EH (cell line): ENCODE data around the gene ANKEF1.
"Not testable (repeated sequence)": the region's sequence is repeated elsewhere in the genome, so short reads cannot be mapped to it uniquely, and the experiment has no call there.

Source experiments
- DNase-seq: peaks from one replicate; pipeline ENCODE4 v3.0.0-alpha.2; 2015; ENCODE audit warnings: low read depth

The ANKEF1 gene

DNA sequence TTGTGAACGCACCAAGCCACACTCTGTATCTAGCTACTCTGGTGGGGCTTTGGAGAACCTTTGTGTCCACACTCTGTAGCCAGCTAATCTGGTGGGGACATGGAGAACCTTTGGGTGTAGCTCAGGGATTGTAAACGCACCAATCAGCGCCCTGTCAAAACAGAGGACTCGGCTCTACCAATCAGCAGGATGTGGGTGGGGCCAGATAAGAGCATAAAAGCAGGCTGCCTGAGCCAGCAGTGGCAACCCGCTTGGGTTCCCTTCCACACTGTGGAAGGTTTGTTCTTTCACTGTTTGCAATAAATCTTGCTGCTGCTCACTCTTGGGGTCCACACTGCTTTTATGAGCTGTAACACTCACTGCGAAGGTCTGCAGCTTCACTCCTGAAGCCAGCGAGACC is 2.5 kb upstream of the ANKEF1 start:
- not testable (repeated sequence) for DNase-seq

- DNase-seq, result no peak
These were observed 709 bp upstream of the ANKEF1 start for GRCh38 chr20:10033905-10034650.

DNA sequence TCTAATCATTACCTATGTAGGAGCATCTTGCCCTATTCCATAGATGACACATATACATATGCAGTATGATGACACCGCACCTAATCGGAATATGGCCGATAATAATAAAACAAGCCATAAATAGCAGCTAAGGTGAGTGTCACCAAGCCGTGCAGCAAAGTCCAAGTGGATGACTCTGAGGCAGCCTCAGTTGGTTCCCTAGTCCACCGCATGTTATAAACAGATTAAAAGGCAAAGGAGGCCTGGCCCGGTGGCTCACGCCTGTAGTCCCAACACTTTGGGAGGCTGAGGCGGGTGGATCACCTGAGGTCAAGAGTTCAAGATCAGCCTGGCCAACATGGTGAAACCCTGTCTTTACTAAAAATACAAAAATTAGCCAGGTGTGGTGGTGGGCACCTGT is 1.5 kb downstream of the ANKEF1 start:
- DNase-seq, result not testable (repeated sequence)

GRCh38 chr20:10040070-10040975 is 5.5 kb downstream of the ANKEF1 start:
- peak; percentile 80 for DNase-seq

- DNase-seq, result no peak
These were observed 7.3 kb downstream of the ANKEF1 start for GRCh38 chr20:10042086-10042485.

DNA sequence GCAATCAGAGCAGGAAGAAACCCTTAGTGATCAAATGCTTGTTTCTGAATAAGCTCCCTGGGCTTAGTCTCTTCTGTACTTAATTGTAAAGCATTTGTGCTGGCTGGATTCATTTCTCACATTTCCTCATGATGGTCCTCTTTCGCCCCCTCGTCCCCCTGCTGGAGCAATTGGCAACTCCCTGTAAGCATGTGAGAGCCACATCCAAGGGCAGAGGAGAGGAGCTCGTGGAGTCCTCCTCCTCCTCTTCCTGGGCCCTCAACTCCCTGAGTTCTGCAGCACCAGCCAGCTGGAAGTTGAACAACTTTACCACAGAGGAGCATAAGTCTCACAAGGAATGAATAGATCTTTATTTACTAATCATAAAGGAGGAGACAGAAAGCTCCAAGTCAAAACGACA is 12.6 kb downstream of the ANKEF1 start:
- no peak for DNase-seq

- no peak for DNase-seq
These were observed 16.4 kb downstream of the ANKEF1 start for GRCh38 chr20:10051185-10051584.

GRCh38 chr20:10059006-10059405 is 24.2 kb downstream of the ANKEF1 start:
- no peak for DNase-seq

DNA sequence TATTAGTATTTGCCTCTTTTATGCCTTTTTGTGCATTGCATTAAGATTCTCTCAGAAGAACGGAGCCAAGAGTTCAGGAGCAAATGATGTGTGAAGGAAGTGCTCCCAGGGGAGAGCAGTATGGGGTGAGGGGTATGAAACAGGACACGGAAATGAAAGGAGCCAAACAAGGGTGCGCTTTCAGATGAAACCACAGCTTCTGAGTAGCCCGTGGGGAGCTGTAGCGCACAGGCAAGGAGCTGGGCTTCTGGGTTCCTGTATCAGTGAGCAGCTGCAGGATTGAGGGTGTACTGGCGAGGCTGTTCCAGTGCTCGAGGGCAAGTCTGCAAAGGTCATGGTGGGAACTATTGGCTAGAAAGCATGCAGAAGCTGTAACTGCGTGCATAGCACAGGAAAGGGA is 25.4 kb downstream of the ANKEF1 start:
- no peak for DNase-seq

GRCh38 chr20:10061641-10062040 is 26.9 kb downstream of the ANKEF1 start:
- DNase-seq, result no peak

- no peak for DNase-seq
These were observed 28.7 kb downstream of the ANKEF1 start for GRCh38 chr20:10063482-10063881.

GRCh38 chr20:10064611-10065010 is 29.8 kb downstream of the ANKEF1 start:
- no peak for DNase-seq

DNA sequence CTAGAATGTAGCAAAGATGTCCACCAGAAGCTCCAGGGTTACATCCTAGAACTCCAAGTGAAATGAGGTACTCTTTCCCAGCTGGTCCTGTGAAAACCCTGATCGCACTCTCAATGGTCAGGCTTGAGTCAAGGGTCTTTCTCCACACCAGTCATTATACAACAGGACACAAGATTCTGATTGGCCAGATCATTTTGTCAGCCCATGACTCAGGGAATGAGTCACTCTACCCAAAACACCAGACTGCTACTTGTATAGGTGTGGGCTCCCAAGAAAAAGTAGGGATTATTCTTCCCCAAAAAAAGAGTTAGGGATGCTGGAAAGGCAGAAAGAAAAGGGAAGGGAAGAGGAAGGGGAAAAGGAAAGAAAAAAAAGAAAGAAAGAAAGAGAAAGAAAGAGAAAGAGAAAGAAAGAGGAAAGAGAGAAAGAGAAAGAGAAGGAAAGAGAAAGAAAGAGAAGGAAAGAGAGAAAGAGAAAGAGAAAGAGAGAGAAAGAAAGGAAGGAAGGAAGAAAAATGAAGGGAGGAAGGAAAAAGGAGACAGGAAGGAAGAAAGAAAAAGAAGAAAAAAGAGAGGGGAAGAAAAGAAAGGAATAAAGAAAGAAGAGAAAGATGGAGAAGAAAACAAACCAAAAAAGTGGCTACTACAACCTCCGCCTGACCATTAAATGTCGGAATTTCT is 30.5 kb downstream of the ANKEF1 start:
- DNase-seq, result no peak

DNA sequence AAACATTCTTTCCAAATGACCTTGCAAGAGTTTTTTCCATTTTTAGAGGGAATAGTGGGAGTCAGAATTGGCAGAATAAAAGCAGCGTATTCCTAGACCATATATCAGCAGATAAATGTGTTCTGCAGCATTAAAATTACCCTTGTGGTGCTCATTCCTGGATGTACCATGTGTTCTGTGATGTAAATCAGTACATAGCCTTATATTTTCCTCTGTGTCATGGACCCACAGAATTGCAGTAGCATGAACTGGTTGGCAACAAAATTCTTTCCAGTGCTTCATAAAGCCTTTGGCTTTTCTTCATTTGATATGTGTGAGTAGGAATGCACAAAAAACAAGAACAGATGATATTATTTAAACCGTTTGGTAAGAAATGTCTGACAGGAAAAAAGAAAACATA is 32.5 kb downstream of the ANKEF1 start:
- no peak for DNase-seq

GRCh38 chr20:10074513-10074912 is 39.7 kb downstream of the ANKEF1 start:
- DNase-seq, result peak; percentile 90

GRCh38 chr20:10075606-10076005 is 40.8 kb downstream of the ANKEF1 start:
- DNase-seq, result no peak

- no peak for DNase-seq
These were observed 41.6 kb downstream of the ANKEF1 start for GRCh38 chr20:10076126-10077080.

DNA sequence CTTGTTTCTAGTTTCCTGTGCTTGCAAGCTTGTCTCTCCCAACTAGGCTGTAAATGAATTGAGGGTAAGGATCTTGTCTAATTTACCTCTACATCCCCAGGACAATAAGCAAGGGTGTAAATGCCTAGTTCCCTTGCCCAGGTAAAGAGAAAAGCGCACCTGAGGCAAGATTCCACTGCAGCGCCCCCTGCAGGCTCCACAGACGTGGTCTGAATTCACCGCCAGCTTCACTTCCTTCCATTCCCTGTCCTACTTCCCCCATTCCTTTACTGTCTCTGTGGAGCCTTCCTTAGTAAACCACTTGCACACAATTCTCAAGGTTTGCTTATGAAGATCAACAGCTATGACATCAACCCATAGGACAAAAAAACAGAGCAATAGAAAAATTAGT is 42.3 kb downstream of the ANKEF1 start:
- no peak for DNase-seq

DNA sequence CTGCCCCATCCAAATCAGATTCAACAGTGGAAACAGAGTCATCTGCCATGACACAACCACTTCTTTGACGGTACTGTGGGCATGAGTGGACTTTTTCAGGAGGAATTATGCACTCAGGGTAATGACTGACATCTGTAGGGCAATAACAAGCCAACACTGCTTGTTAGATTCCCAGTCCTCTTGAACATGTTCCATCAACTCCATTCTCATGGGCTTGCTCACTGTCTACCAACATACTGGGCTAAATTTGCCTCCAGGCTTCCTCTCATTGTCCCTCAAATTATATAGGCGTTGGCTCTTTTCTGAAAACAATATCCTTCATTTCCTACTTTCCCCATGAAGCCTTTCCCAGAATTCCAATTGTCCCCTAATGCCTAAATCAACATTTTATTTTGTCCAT is 43.1 kb downstream of the ANKEF1 start:
- DNase-seq, result no peak

DNA sequence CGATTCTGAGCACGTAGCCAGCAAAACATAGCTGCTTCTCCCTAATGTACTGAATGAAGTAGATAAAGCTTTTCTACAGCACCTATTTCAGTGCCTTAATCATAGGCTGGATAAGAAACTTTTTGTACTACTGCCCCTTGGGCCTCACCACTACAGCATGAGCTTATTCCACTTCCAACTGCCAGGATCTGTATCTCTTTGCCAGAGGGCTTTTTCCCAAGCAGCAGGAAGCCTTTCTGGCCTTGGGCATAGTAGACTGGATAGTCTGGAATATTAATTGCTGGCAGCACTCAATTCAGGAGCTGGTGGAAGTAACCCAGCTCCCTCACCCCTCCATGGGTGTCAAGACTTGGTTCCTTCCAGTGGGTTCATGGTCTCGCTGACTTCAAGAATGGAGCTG is 43.6 kb downstream of the ANKEF1 start:
- no peak for DNase-seq

GRCh38 chr20:10079964-10080363 is 45.2 kb downstream of the ANKEF1 start:
- peak; percentile 79 for DNase-seq

GRCh38 chr20:10080574-10080973 is 45.8 kb downstream of the ANKEF1 start:
- DNase-seq, result no peak
